BE2C (cell line): Measurements from ENCODE around the gene CMTM7.
"Not testable (repeated sequence)": the region's sequence is repeated elsewhere in the genome, so short reads cannot be mapped to it uniquely, and the experiment has no call there.

Experiments used
- DNase-seq: peaks from one replicate; pipeline ENCODE4 v3.0.0-alpha.2; 2020
- H3K27me3 ChIP-seq: fragments of 250-450 bp; sonication (Bioruptor Pico); 2 replicates; pipeline ENCODE4 v1.5.1; 2020; ENCODE audit warnings: mild to moderate bottlenecking
- H3K36me3 ChIP-seq: fragments of 250-450 bp; sonication (Bioruptor Pico); 2 replicates; pipeline ENCODE4 v1.5.1; 2020; ENCODE audit warnings: mild to moderate bottlenecking
- H3K4me1 ChIP-seq: fragments of 250-450 bp; sonication (Bioruptor Pico); 2 replicates; pipeline ENCODE4 v1.5.1; 2020
- H3K4me3 ChIP-seq: 2 replicates; pipeline ENCODE4 v1.5.1; 2011; ENCODE audit warnings: low read depth, low read length
- H3K9me3 ChIP-seq: fragments of 250-450 bp; sonication (Bioruptor Pico); 2 replicates; pipeline ENCODE4 v1.5.1; 2020
- TF ChIP-seq, protein P1 (sequence below): IDR thresholded peaks from 2 replicates; pipeline ENCODE4 v1.5.1; 2012; ENCODE audit warnings: mild to moderate bottlenecking, low read depth, low read length

The CMTM7 gene

DNA sequence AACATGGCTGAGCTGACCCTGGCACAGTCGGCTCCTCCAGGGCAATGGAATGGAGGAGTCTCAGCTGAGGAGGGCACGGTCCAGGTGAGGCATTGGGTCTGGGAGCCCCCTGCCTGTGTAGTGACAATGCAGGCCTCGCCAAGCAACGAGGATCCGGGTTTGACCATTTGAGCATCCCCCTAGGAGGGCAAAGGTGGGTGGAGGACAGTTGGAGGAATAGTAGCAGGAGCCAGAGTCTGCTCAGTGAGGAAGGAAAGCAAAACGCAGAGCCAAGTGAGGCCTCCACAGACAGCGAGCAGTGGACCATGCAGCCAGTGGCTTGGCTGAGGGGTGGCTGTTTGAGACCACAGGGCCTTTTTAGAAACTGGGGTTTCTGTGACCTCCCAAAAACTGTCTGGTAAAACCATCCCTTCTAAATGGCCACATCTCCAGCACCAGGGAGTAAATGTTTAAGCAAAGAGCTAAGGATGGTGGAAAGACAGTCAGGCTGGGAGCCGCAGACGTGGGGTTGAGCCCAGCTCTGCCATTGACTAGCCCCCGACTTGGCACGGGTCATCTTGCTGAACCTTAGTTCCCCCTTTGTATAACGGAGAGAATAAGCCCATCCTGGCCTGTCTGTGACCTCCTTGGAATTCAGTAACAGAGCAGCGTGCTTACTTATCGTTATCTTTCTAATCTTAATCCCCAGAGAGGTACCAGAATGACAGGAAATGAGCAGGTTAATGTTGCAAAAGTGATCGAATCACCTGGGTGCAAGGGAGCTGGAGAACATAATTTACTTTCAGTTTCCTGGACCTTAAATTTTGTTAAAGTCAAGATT lies 64.2 kb downstream of the CMTM7 start:
- Histone ChIP-seq H3K4me3 (no peak overlapping the region), H3K36me3 (no peaks in the 10 kb centered on the region), H3K4me1 (no peaks in the 10 kb centered on the region), H3K9me3 (no peaks in the 10 kb centered on the region), H3K27me3 (no peaks in the 10 kb centered on the region)
- DNase-seq: no peak
- TF ChIP-seq, protein P1, sequence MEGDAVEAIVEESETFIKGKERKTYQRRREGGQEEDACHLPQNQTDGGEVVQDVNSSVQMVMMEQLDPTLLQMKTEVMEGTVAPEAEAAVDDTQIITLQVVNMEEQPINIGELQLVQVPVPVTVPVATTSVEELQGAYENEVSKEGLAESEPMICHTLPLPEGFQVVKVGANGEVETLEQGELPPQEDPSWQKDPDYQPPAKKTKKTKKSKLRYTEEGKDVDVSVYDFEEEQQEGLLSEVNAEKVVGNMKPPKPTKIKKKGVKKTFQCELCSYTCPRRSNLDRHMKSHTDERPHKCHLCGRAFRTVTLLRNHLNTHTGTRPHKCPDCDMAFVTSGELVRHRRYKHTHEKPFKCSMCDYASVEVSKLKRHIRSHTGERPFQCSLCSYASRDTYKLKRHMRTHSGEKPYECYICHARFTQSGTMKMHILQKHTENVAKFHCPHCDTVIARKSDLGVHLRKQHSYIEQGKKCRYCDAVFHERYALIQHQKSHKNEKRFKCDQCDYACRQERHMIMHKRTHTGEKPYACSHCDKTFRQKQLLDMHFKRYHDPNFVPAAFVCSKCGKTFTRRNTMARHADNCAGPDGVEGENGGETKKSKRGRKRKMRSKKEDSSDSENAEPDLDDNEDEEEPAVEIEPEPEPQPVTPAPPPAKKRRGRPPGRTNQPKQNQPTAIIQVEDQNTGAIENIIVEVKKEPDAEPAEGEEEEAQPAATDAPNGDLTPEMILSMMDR: no peak

DNA sequence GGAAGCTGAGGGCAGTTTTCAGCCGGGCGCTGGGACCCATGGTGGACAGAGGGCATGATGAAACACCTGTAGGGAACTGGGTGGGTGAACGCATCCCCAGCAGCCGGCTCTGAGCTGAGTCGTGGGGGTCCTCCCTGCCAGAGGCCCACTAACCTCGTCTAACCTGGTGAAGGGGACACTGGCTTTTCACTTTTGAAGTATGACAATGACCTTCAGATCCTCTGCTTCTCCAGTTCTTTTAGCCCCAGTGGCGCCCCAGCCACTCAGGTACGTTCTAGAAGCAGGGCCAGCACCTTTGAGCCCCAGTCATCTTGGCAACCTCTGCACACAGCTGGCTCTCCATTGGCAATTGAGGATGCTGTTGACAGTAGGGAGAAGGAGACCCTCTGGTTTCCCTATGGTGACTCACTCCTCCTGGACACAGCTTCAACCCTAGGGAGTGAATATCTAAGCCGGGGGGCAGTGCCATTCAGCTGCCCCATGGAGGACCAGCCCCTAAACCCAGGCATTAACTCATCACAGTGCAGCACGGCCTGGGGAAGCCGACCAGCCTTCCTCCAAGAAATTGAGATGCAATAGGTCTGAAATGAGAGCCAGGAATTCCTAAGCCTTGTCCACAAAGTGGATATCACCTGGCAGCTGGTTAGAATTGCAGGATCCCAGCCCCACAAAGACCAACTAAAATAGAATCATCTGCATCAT lies 64.9 kb downstream of the CMTM7 start:
- no peaks in the 10 kb centered on the region for H3K27me3 ChIP-seq
- H3K36me3 ChIP-seq: no peaks in the 10 kb centered on the region

DNA sequence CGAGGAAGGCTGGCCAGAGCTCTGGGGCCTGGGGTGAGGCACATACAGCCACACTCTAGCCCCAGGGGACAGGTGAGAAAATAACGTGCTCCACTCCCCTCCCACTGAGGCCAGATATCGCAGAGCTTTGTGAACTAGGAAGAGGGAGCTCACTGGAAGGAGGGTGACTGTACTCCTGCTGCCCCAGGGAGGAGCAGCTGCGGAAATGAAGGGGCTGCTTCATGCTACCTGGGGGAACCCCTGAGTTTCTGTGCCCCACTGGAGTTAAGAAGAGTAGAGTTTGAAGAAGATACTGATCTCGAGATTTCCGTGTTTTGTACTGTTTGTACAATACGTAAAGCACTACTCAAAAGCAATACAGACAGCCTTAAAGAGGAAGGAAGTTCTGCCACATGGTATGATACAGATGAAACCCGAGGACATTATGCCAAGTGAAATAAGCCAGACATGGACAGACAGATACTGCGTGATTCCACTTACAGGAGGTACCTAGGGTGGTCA lies 66.4 kb downstream of the CMTM7 start:
- Histone ChIP-seq H3K36me3 (no peaks in the 10 kb centered on the region), H3K27me3 (no peaks in the 10 kb centered on the region), H3K4me1 (no peaks in the 10 kb centered on the region), H3K9me3 (no peaks in the 10 kb centered on the region), H3K4me3 (no peak overlapping the region)
- TF ChIP-seq, protein P1: no peak
- DNase-seq: peak; percentile 10

More for the DNA sequence above, 64.9 kb downstream of the CMTM7 start:
- DNase-seq: no peak
- TF ChIP-seq, protein P1: no peak
- no peaks in the 10 kb centered on the region for H3K4me1 ChIP-seq
- H3K9me3 ChIP-seq: no peaks in the 10 kb centered on the region
- H3K4me3 ChIP-seq: no peak overlapping the region

DNA sequence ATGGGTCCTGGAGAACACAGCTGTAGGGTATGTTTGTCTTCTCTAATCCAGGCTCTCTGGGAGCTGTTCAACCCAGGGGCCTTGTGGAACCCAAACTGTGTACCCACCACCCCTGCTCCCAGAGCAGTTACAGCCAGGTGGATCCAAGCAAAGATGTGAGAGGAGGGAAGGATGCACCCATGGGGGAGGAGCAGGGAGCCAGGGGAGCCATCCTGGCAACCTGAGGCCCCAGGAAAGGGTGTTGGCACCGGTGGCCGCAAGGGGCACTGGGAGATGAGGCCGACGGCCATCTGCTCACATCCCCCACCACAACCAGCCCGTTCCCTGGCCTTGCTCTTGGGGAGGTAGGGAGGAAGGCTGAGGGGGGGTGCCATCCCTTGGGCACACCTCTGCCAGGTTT lies 67.8 kb downstream of the CMTM7 start:
- Histone ChIP-seq H3K36me3 (no peaks in the 10 kb centered on the region), H3K27me3 (no peaks in the 10 kb centered on the region), H3K9me3 (no peaks in the 10 kb centered on the region), H3K4me3 (no peak overlapping the region), H3K4me1 (no peaks in the 10 kb centered on the region)
- no peak for DNase-seq
- TF ChIP-seq, protein P1: no peak

DNA sequence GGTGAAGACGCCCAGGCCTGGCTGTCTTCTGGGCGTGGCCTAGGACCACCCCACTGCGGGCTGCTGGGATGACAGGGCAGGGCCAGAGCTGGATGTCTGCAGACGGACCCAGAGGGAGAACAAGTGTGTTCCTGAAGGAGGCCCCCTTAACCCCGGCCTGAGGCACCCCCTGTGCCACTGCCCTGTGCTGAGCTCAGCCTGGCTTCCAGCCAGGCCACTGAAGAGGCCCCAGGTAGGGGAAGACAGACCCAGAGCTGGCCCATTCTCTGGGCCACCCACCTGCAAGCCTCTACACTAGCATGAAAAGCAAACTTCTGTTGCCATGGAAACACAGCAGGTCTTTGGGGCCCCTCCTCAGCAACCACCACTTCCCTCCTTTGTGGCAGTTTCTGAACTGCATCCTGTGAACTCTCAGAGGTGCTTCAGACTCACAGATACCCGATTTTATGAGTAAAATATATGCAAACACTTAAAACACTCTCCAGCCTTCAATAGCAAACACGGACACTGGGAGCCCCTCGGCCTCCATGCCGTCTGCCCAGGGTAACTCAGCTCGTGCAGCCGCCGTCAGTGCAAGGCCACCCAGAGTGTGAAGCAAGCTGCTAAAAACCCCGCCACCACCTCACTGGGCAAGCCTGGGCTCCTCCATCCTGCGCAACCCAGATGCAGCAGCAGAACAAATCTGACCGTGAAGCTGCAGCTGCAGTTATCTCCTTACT lies 68.5 kb downstream of the CMTM7 start:
- H3K36me3 ChIP-seq: no peaks in the 10 kb centered on the region
- no peak for DNase-seq
- H3K27me3 ChIP-seq: no peaks in the 10 kb centered on the region
- no peaks in the 10 kb centered on the region for H3K9me3 ChIP-seq
- no peaks in the 10 kb centered on the region for H3K4me1 ChIP-seq
- TF ChIP-seq, protein P1: no peak
- no peak overlapping the region for H3K4me3 ChIP-seq

DNA sequence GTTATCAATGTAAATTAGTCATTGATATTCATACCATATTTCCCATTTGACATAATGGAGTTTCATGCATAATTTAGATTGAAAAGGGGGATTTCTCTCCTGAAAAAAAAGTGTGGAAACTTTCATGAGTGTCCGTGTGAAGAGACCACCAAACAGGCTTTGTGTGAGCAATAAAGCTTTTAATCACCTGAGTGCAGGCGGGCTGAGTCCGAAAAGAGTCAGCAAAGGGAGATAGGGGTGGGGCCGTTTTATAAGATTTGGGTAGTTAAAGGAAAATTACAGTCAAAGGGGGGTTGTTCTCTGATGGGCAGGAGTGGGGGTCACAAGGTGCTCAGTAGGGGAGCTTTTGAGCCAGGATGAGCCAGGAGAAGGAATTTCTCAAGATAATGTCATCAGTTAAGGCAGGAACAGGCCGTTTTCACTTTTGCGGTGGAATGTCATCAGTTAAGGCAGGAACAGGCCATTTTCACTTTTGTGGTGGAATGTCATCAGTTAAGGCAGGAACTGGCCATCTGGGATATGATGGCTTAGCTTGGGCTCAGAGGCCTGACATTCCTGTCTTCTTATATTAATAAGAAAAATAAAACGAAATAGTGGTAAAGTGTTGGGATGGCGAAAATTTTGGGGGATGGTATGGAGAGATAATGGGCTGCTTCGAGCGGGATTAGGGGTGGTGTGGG lies 69.3 kb downstream of the CMTM7 start:
- H3K4me1 ChIP-seq, H3K4me3 ChIP-seq, H3K27me3 ChIP-seq, H3K36me3 ChIP-seq, DNase-seq, H3K9me3 ChIP-seq: not testable (repeated sequence)

DNA sequence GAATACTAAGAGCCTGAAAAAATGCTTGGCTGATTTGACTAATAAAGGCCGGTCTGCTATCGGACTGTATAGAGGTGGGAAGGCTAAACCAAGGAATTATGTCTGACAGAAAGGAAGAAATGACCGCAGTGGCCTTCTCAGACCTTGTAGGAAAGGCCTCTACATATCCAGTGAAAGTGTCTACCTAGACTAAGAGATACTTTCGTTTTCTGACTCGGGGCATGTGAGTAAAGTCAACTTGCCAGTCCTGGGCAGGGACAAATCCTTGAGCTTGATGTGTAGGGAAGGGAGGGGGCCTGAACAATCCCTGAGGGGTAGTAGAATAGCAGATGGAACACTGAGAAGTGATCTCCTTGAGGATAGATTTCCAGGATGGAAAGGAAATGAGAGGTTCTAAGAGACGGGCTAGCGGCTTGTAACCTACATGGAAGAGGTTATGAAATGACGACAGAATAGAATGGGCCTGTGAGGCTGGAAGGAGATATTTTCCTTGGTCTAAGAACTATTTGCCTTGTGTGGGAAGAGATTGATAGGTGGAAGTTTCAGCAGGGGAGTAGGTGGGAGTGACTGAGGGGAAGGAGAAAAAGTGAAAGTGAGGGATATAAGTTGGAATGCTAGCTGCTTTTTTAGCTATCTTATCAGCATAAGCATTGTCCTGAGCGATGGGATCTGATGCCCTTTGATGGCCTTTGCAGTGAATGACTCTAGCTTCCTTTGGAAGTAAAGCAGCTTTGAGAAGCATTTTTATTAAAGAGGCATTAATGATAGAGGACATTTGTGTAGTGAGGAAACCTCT lies 70.7 kb downstream of the CMTM7 start:
- DNase-seq, H3K4me1 ChIP-seq, H3K4me3 ChIP-seq, H3K9me3 ChIP-seq, H3K36me3 ChIP-seq, H3K27me3 ChIP-seq: not testable (repeated sequence)

DNA sequence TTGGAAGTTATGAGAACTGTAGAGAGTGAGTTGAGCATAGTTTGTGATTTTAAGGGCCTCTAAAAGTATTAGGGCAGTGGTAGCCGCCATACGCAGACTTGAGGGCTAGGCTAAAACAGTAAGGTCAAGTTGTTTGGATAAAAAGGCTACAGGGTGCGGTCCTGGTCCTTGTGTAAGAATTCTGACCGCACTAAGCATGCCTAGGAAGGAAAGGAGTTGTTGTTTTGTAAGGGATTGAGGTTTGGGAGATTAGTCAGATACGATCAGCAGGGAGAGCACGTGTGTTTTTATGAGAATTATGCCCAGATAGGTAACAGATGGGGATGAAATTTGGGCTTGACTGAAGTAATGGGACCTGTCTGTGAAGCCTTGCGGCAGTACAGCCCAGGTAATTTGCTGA lies 71.8 kb downstream of the CMTM7 start:
- not testable (repeated sequence) for DNase-seq, H3K4me3 ChIP-seq, H3K9me3 ChIP-seq, H3K36me3 ChIP-seq, H3K27me3 ChIP-seq, H3K4me1 ChIP-seq
